Measurements from ENCODE around the gene STXBP5.
A peak's percentile ranks its signal among the peaks of the same experiment; 100 is the strongest.

The STXBP5 gene

DNA sequence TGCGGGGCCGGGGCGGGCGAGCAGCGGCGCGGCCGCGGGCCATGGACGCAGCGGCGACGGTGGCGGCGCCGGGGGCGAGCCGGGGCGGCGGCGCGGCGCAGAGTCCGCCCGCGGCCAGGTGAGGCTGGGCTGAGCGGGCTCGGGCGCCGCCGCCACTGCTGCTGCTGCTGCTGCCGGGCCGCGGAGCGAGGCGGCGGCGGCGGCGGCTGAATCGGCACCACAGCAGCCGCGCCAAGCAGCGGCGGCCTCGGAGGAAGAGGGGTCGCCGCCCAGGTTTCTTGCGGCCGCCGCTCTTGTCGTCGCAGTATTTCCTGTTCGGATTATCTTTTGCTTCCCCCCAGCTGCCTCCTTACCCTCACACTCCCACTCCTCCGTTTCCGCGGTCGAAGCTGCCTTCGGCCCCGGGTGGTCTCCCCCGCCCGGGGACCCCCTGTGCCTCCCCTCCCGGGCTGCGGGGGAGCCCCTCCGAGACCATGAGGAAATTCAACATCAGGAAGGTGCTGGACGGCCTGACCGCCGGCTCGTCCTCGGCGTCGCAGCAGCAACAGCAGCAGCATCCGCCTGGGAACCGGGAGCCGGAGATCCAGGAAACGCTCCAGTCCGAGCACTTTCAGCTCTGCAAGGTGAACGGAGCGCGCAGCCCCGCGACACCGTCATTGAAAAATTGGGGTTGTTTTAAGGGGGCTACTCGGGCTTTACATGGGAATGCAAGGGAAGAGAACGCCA is at the start of gene STXBP5:
Gene STXBP5 (plus strand): TSS at position 358 of the 726 bp plus-strand sequence. CDS start 116 bp downstream, at position 474.
- DNase-seq = peak; percentile 39

DNA sequence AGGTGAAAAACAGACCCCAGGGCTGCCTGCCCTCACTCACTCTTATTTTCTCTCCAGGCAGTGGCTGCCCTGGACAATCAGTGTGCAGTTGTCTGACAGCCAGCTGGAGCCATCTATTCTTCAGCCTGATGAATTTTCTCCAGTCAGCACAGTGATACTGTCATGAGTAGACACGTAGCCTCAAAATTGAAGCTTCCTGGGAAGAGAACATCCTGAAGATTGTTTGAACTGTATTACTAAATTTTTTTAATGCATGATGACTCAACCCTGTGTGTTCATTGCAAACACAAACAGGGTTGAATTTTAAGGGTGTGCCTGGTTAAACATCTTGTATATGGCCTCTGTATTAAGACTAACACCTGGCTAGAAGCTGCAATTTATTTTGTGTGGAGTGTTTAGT is 49.8 kb upstream of the STXBP5 start:
- no peak for DNase-seq

GRCh38 chr6:147156218-147156617 is 48.0 kb upstream of the STXBP5 start:
- DNase-seq = no peak

GRCh38 chr6:147156799-147157382 is 47.3 kb upstream of the STXBP5 start:
- DNase-seq = no peak

GRCh38 chr6:147157930-147158329 is 46.3 kb upstream of the STXBP5 start:
- DNase-seq = no peak

DNA sequence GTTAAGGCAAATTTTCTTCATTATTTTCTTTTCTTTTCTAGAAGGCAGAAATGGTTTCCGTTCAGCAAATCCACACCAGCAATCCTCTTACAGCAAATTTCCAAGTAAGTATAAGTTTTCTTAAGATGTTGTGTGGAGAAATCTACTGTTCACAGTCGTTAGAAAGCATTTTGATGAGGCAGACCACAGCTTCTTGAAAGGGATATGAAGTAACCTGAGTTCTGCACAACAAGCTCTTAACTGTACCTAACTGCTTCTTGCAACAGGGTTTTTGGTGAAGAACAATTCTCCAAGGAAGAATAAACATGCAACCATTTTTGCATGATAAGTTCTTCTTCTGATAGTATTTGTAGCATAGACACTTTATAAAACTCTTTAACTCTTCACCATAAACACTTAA is 45.3 kb upstream of the STXBP5 start:
- no peak for DNase-seq

DNA sequence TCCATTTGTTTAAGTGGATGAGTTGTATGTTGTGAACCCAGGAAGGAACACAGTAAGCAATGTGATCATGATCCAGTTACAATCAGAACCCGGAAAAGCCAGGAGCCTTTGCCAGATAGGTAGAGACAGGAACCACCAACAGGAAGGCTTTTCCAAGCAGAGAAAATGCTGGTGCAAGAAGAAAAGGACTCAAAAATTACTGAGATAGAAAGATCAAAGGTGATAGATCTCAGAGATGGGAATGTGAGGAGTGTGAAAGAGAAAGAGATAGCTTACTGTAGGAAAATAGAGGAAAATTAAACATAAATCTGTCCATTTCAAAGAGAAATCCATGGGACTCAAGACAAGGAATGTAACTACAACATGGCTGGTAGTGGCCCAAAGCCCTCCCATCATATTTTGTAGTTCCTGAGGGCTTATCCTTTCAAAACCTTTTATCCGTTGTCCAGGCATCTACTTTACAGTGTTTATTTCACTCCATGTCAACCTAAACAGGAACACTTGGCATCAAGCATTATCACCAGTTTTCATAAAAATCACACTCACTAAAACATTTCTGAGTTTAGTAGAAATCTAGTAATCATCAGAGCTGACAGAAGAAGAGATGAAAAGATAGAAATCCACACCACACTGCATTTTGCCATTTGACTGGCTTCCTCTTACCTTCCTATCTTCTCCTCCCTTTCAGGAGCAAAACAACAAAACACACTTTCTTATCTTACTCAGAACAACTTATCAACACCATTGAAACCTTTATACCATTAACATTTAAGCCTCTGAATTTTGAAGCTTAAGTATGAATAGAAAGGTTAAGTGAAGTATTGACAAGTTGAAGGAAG is 44.5 kb upstream of the STXBP5 start:
- DNase-seq = no peak

GRCh38 chr6:147160593-147160992 is 43.6 kb upstream of the STXBP5 start:
- no peak for DNase-seq

- no peak for DNase-seq
Observed at GRCh38 chr6:147161253-147161973, 42.8 kb upstream of the STXBP5 start.

- DNase-seq = no peak
Observed at GRCh38 chr6:147161974-147162495, 42.2 kb upstream of the STXBP5 start.

DNA sequence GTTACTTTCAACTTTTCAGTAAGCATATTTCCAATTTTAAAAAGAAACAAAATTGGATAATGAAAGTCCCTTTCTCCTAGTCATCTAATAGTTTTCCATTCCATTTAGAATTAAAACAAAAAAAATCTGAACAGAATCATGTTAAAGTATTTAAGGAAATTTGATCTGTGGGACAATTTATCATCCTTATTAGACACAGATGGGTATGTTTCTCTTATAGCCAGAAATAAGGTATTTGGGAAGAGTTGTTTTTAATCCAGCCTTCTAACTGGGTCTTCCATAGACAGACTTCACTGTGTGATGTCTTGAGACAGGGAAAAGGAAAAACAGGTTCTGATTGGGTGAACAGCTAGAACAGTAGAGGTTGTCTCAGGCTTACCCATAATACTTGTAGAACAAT is 39.5 kb upstream of the STXBP5 start:
- DNase-seq = no peak

DNA sequence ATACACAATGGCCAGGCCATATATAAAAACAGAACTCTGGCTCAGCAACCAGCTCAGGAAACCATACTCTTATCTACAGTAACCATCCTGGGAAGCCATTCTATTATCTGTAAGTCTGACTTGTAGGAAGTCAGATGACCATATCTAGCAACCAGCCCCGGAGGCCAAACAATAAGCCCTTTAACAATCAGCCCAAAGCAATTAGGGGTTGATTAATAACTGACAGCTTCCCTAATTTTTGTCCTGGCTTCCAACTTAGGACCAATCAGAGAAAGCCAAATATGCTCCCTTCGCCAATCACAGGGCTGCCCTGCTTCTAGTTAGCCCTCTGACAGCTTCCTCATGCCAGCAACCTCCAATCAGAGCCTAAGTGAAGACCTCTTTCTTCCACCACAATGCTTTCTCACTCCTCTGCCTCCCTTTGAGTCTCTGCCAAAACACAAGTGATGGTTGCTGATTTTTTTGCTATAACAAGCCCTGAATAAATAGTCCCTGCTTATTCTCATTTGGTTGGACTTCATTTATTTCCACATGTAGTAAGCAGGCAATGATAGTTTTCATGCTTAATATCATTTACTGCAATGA is 37.8 kb upstream of the STXBP5 start:
- DNase-seq = no peak

- no peak for DNase-seq
Observed at GRCh38 chr6:147166992-147167391, 37.2 kb upstream of the STXBP5 start.

DNA sequence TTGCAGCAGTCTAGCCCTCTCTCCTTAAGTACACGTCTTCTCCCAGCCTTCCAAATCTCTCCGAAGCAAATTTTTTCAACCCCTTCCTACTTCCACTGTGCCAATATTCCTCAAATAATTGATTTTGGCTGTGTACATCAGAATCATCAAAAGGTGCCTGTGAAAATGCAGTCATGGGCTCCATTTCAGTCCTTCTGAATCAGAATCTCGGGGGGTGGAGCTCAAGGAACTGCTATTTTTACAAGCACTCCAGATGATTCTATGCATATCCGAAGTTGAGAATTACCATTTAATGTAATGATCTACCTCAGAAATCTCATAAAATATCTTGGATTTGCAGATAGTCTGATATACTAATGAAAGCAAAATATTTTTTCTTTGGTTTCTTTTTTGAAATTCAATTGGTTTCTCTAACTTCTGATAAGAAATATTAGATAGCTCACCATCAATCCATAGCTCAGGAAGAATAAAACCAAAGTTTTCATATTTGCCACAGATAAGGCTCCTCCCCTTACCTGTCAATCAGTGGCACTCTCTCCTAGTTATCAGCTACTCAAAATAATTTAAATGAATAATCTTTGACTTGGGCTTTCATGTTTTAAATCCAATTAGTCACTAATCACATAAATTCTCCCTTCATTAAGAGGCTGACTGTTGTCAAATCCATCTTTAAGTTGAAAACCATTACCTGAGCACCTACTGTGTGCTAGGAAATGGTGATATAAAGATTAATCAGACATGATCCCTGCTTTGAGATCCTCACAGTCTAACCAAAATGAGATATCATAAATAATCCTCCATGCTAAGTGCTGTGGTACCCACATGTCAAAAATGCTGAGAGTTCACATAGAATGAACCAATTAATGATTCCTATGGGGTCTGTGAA is 36.4 kb upstream of the STXBP5 start:
- DNase-seq = no peak

DNA sequence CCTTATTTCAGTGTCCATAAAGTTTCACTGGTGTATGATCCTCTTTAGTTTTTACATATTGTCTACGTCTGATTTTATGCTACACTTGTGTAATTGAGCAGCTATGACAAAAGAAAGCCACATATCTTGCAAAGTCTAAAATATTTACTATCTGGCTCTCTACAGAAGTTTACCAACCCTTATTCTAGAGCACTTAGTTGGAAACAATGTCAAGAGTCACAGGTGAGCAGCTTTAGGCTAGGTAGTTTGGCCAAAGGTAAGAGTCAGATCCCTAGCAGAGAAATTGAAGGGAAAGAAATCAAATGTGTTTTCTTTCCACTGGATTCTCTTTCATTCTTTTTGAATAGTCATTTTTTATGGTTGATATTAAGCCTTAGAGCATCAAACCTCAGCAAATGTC is 34.7 kb upstream of the STXBP5 start:
- DNase-seq = no peak

DNA sequence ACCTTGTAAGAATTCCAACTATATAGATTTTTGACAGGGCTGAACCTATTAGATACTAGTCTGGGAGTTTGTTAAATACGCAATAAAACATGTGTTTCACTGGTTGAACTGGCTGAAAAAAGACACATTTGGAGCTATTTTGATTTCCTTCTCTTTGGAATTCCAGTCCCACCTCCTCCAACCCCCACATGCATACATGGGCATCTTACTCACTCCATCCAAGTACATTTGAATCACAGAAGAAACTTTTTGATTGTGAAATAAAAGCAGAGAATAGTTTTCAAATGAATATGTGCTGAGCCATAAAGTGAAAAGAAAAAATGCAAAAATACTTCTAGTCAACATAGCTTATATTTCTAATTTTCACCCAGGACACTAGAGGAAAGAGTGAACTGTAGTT is 33.9 kb upstream of the STXBP5 start:
- DNase-seq = no peak

DNA sequence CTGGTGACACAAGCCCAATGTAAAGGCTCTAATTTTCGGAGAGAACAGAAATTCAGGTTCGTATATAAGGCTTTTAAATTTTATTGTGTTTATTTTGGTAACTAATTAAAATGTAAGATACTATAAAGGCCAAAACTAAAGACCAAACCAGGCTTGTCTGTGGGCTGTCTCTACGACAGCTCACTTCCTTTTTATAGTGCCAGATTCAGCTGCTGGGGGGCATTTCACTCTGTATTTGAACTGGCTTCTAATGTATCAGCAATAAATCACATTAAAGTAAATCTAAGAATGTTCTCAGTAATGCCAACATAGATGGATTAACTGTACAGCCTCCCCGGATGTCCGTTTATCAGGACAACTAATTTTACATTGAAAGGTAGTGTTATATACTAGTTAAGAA is 31.1 kb upstream of the STXBP5 start:
- DNase-seq = no peak

- no peak for DNase-seq
Observed at GRCh38 chr6:147173675-147174308, 30.4 kb upstream of the STXBP5 start.

DNA sequence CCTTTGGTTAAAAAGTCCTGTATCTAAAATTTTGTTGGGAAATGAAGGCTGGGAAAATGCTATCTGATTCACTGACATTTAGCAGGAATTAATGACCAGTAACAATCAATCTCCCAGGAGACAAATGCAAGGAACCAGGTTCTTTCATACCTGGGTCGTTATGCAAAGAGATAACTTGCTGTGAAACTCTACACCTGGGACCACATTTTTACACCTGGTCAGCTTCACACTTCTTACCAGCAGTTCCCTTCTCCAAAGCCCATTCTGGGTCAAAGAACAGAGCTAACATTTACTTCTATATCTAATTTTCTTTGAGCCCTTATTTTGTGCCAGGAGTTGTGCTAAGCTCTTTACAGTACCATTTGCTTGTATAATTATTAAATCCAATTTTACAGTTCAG is 27.4 kb upstream of the STXBP5 start:
- no peak for DNase-seq

GRCh38 chr6:147177286-147177685 is 26.9 kb upstream of the STXBP5 start:
- no peak for DNase-seq

- DNase-seq = no peak
Observed at GRCh38 chr6:147178355-147178754, 25.9 kb upstream of the STXBP5 start.

Data from CD4-positive, alpha-beta T cell treated with Interleukin-12 subunit alpha and Interleukin-12 subunit beta, for 1 hour (primary cell).